ENCODE results near the gene OSBPL5. TPM values are rescaled to one million over a fixed set of nuclear protein-coding genes. Genes with fewer than 3 reads are reported as not detected.

Gene OSBPL5
- polyA plus RNA-seq, 2 of the 4 experiments (the other 2 are of a cell fraction), result 1.6 to 4.6 TPM

- FAIRE-seq, result no peak
- CTCF ChIA-PET, result no interaction called here
- H3K4me1 ChIP-seq, result 0 out of 3 replicates have a peak, but pooled peaks cover 2% of the 10 kb centered on the region
- H3K4me2 ChIP-seq, result no peak overlapping the region
- POLR2A ChIA-PET, result no interaction called here
- 32% methylated on average over 3 of the region's 3 CpGs for WGBS (ENCODE audit: missing lambda C conversion rate)
- ATAC-seq, result no peak
- H3K4me3 ChIP-seq, result no peak overlapping the region
- peaks cover 27% of the 10 kb centered on the region for H3K9me3 ChIP-seq
- H3K27ac ChIP-seq, result no peak overlapping the region
- TF ChIP-seq MAFK (IDR thresholded peaks at IDR 0.05; ENCODE audit: partially characterized antibody), result no peak
- TF ChIP-seq MAZ (IDR thresholded peaks at IDR 0.05; ENCODE audit: borderline replicate concordance, low read depth, low read length), result no peak
- TF ChIP-seq HEYL (CRISPR knock-in tag; IDR thresholded peaks at IDR 0.05), result no peak
- TF ChIP-seq KDM5A (IDR thresholded peaks at IDR 0.05), result no peak
- no peak for TF ChIP-seq PHF8 (IDR thresholded peaks at IDR 0.05; ENCODE audit: borderline replicate concordance, low read depth)
- no peak for TF ChIP-seq CBX2 (IDR thresholded peaks at IDR 0.05; ENCODE audit: borderline replicate concordance, low read depth)
- TF ChIP-seq ZC3H11A (IDR thresholded peaks at IDR 0.05), result no peak
- no peak for DNase-seq (ENCODE audit: low read depth in 1 of 2, low spot score in 1 of 2)
Measured at GRCh38 chr11:3174387-3174786, 9.3 kb upstream of the OSBPL5 start.

- no peak for DNase-seq (ENCODE audit: low read depth in 1 of 2, low spot score in 1 of 2)
- Histone ChIP-seq H3K4me2 (no peak overlapping the region), H3K4me1 (peaks cover 8% of the 10 kb centered on the region; the same call in 2 of the 3 replicates), H3K9me3 (peaks cover 27% of the 10 kb centered on the region), H3K4me3 (no peak overlapping the region), H3K27ac (no peak overlapping the region)
- TF ChIP-seq RAD21 (conservative IDR thresholded peaks at IDR 0.05 in 1 of 2, IDR thresholded peaks at IDR 0.05 in 1 of 2) (no peak), FOXS1 (CRISPR knock-in tag; IDR thresholded peaks at IDR 0.05) (no peak), ZC3H11A (IDR thresholded peaks at IDR 0.05) (no peak), PBX3 (IDR thresholded peaks at IDR 0.05) (no peak), RNF2 (IDR thresholded peaks at IDR 0.05; ENCODE audit: borderline replicate concordance, low read depth) (no peak)
- WGBS (ENCODE audit: missing lambda C conversion rate), result 43% methylated on average over 2 of the region's 2 CpGs
- no peak for ATAC-seq
- no peak for FAIRE-seq
- POLR2A ChIA-PET, result no interaction called here
- CTCF ChIA-PET, result no interaction called here
Measured at GRCh38 chr11:3173795-3174194, 8.7 kb upstream of the OSBPL5 start.

GRCh38 chr11:3171931-3172560 is 6.9 kb upstream of the OSBPL5 start:
- peaks cover 16% of the 10 kb centered on the region for H3K9me3 ChIP-seq
- TF ChIP-seq NFE2L2 (conservative IDR thresholded peaks at IDR 0.05; ENCODE audit: low read length) (no peak), HOXA7 (CRISPR knock-in tag; IDR thresholded peaks at IDR 0.05) (no peak), KDM1A (IDR thresholded peaks at IDR 0.05; ENCODE audit: low read depth) (no peak), ZC3H11A (IDR thresholded peaks at IDR 0.05) (no peak), PBX3 (IDR thresholded peaks at IDR 0.05) (no peak), TFCP2L1 (CRISPR knock-in tag; IDR thresholded peaks at IDR 0.05) (no peak), MAX (IDR thresholded peaks at IDR 0.05) (no peak), MYC (IDR thresholded peaks at IDR 0.05; ENCODE audit: borderline replicate concordance, low read length) (no peak), SREBF2 (IDR thresholded peaks at IDR 0.05) (no peak), BCL3 (IDR thresholded peaks at IDR 0.05) (no peak), HMGXB4 (CRISPR knock-in tag; IDR thresholded peaks at IDR 0.05; ENCODE audit: borderline replicate concordance) (no peak)
- 63% methylated on average over 11 of the region's 12 CpGs for WGBS (ENCODE audit: missing lambda C conversion rate)
- H3K4me2 ChIP-seq, result no peak overlapping the region
- DNase-seq (ENCODE audit: low read depth in 1 of 2, low spot score in 1 of 2) (no peak), ATAC-seq (no peak), FAIRE-seq (no peak)
- H3K4me1 ChIP-seq, result peaks cover 9% of the 10 kb centered on the region; the same call in 2 of the 3 replicates
- H3K4me3 ChIP-seq, result no peak overlapping the region
- CTCF ChIA-PET, result interaction anchor here (1.3 kb wide), 1 partner anchor 23 kb away, joined by 5 read pairs; no protein-coding TSS in a partner anchor
- POLR2A ChIA-PET, result no interaction called here
- H3K27ac ChIP-seq, result no peak overlapping the region
